Measurements from ENCODE around the gene GSTA4. TPM values are rescaled to one million over a fixed set of nuclear protein-coding genes. Genes with fewer than 3 reads are reported as not detected.

GSTA4 gene
- total and polyA plus RNA-seq, 2 experiments from 2014 or later: 19.3 to 29.9 TPM

DNA sequence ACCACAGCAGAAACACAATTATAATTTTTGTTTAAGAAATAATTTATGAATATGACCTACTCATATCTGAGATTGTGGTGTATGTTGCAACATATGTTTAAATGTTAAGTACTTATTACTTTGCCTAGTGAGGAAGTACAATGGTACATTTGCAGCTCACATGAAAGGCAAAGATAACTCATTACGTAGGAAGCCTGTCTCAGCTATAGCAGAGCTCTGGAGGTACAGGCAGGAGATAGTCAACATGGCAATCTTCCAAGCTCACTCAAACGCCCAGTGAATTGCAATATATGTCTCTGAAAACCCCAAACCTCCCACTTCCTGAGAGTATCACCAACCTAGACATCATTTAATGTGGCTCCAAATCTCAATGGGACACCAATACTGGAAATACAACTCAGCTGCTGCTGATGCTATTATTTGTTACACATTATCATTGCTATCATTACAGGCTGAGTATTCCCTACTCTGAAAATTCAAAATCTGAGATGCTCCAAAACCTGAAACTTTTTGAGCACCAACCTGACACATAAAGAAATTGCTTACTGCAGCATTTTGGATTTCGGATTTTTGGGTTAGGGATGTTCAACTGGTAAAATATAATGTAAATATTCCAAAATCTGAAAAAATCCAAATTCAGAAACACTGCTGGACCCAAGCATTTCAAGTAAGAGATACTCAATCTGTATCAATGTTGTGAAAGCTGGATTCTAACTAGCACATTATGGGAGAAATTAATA lies 25.1 kb upstream of the GSTA4 start:
- no peaks in the 10 kb centered on the region for H3K79me2 ChIP-seq (replicated peaks; ENCODE audit: insufficient read depth)
- no peaks in the 10 kb centered on the region for H3K27me3 Mint-ChIP-seq (ENCODE audit: insufficient read depth, low read depth, poor library complexity)
- no peaks in the 10 kb centered on the region; the same call in 2 of the 3 replicates for H3K9me3 Mint-ChIP-seq
- no peaks in the 10 kb centered on the region for H4K20me1 ChIP-seq (replicated peaks; ENCODE audit: insufficient read depth)
- peaks cover 9% of the 10 kb centered on the region; the same call in 2 of the 3 replicates for H3K36me3 Mint-ChIP-seq (ENCODE audit: low read depth)
- no peak overlapping the region for H2AFZ ChIP-seq
- H3K27ac Mint-ChIP-seq: no peak overlapping the region
- no peaks in the 10 kb centered on the region for H3K36me3 ChIP-seq (ENCODE audit: insufficient read depth)
- no peak overlapping the region for H3K4me2 ChIP-seq
- DNase-seq (ENCODE audit: low spot score) (no peak), ATAC-seq (no peak)
- H3K27ac ChIP-seq (ENCODE audit: low read depth): no peak overlapping the region
- H3K4me1 ChIP-seq (ENCODE audit: insufficient read depth): no peaks in the 10 kb centered on the region
- no peak for TF ChIP-seq ZNF331 (CRISPR knock-in tag; IDR thresholded peaks at IDR 0.05; ENCODE audit: low read depth)
- peaks cover 2% of the 10 kb centered on the region; the same call in 1 of the 3 replicates for H3K4me1 Mint-ChIP-seq
- no peaks in the 10 kb centered on the region for H3F3A ChIP-seq (replicated peaks; ENCODE audit: low read depth)
- H3K9me2 ChIP-seq (ENCODE audit: insufficient read depth): no peaks in the 10 kb centered on the region
- H3K27me3 ChIP-seq (ENCODE audit: insufficient read depth): no peaks in the 10 kb centered on the region
- no peak overlapping the region for H3K4me3 ChIP-seq
- no peak overlapping the region for H3K4me3 Mint-ChIP-seq

DNA sequence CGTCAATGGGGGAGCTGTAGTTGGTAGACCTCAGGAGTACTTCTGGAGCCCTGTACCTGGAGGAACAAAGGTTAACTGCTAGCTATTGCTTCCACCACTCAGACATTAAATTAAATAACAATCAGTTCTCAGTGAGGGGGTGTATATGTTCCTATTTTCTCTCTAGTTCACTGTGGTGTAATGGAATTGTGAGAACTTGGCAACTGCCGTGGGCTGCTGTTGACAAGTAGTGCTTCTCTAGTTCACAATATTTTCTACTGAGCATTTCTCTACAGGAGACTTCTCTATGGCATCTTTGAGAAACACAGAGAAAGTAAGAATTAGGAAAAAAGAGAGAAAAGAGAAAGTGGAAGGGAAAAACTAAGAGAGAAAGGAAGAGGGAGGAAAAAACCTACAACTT lies 23.4 kb upstream of the GSTA4 start:
- Histone ChIP-seq H3K4me3 (no peak overlapping the region), H4K20me1 (replicated peaks; ENCODE audit: insufficient read depth) (no peaks in the 10 kb centered on the region), H3K4me2 (no peak overlapping the region), H2AFZ (no peak overlapping the region), H3K4me1 (ENCODE audit: insufficient read depth) (no peaks in the 10 kb centered on the region), H3K36me3 (ENCODE audit: insufficient read depth) (0 out of 2 replicates have a peak, but pooled peaks cover 3% of the 10 kb centered on the region), H3K27me3 (ENCODE audit: insufficient read depth) (no peaks in the 10 kb centered on the region), H3K79me2 (replicated peaks; ENCODE audit: insufficient read depth) (no peaks in the 10 kb centered on the region), H3F3A (replicated peaks; ENCODE audit: low read depth) (no peaks in the 10 kb centered on the region), H3K9me2 (ENCODE audit: insufficient read depth) (no peaks in the 10 kb centered on the region), H3K27ac (ENCODE audit: low read depth) (no peak overlapping the region)
- no peak for ATAC-seq
- H3K4me3 Mint-ChIP-seq: no peak overlapping the region
- peaks cover 2% of the 10 kb centered on the region; the same call in 1 of the 3 replicates for H3K4me1 Mint-ChIP-seq
- no peak overlapping the region for H3K27ac Mint-ChIP-seq
- H3K27me3 Mint-ChIP-seq (ENCODE audit: insufficient read depth, low read depth, poor library complexity): peaks cover 2% of the 10 kb centered on the region
- no peak for DNase-seq (ENCODE audit: low spot score)
- peaks cover 11% of the 10 kb centered on the region for H3K36me3 Mint-ChIP-seq (ENCODE audit: low read depth)
- no peaks in the 10 kb centered on the region; the same call in 2 of the 3 replicates for H3K9me3 Mint-ChIP-seq
- TF ChIP-seq ZNF331 (CRISPR knock-in tag; IDR thresholded peaks at IDR 0.05; ENCODE audit: low read depth) (no peak), EZH2phosphoT487 (IDR thresholded peaks at IDR 0.05; ENCODE audit: unreplicated experiment) (no peak), CREB1 (CRISPR knock-in tag; IDR thresholded peaks at IDR 0.05; ENCODE audit: low read depth) (no peak), EZH2 (IDR thresholded peaks at IDR 0.05; ENCODE audit: low read depth, unreplicated experiment) (no peak), ZNF114 (CRISPR knock-in tag; IDR thresholded peaks at IDR 0.05) (no peak), POLR2AphosphoS5 (IDR thresholded peaks at IDR 0.05; ENCODE audit: low read depth) (no peak), JUNB (IDR thresholded peaks at IDR 0.05; ENCODE audit: unreplicated experiment) (no peak)
- TF ChIP-seq, protein P1, sequence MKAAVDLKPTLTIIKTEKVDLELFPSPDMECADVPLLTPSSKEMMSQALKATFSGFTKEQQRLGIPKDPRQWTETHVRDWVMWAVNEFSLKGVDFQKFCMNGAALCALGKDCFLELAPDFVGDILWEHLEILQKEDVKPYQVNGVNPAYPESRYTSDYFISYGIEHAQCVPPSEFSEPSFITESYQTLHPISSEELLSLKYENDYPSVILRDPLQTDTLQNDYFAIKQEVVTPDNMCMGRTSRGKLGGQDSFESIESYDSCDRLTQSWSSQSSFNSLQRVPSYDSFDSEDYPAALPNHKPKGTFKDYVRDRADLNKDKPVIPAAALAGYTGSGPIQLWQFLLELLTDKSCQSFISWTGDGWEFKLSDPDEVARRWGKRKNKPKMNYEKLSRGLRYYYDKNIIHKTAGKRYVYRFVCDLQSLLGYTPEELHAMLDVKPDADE (IDR thresholded peaks at IDR 0.05): no peak
- TF ChIP-seq, protein P2, sequence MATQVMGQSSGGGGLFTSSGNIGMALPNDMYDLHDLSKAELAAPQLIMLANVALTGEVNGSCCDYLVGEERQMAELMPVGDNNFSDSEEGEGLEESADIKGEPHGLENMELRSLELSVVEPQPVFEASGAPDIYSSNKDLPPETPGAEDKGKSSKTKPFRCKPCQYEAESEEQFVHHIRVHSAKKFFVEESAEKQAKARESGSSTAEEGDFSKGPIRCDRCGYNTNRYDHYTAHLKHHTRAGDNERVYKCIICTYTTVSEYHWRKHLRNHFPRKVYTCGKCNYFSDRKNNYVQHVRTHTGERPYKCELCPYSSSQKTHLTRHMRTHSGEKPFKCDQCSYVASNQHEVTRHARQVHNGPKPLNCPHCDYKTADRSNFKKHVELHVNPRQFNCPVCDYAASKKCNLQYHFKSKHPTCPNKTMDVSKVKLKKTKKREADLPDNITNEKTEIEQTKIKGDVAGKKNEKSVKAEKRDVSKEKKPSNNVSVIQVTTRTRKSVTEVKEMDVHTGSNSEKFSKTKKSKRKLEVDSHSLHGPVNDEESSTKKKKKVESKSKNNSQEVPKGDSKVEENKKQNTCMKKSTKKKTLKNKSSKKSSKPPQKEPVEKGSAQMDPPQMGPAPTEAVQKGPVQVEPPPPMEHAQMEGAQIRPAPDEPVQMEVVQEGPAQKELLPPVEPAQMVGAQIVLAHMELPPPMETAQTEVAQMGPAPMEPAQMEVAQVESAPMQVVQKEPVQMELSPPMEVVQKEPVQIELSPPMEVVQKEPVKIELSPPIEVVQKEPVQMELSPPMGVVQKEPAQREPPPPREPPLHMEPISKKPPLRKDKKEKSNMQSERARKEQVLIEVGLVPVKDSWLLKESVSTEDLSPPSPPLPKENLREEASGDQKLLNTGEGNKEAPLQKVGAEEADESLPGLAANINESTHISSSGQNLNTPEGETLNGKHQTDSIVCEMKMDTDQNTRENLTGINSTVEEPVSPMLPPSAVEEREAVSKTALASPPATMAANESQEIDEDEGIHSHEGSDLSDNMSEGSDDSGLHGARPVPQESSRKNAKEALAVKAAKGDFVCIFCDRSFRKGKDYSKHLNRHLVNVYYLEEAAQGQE (IDR thresholded peaks at IDR 0.05; ENCODE audit: unreplicated experiment): no peak
- TF ChIP-seq, protein P3, sequence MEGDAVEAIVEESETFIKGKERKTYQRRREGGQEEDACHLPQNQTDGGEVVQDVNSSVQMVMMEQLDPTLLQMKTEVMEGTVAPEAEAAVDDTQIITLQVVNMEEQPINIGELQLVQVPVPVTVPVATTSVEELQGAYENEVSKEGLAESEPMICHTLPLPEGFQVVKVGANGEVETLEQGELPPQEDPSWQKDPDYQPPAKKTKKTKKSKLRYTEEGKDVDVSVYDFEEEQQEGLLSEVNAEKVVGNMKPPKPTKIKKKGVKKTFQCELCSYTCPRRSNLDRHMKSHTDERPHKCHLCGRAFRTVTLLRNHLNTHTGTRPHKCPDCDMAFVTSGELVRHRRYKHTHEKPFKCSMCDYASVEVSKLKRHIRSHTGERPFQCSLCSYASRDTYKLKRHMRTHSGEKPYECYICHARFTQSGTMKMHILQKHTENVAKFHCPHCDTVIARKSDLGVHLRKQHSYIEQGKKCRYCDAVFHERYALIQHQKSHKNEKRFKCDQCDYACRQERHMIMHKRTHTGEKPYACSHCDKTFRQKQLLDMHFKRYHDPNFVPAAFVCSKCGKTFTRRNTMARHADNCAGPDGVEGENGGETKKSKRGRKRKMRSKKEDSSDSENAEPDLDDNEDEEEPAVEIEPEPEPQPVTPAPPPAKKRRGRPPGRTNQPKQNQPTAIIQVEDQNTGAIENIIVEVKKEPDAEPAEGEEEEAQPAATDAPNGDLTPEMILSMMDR (conservative IDR thresholded peaks at IDR 0.05; ENCODE audit: low read depth in 2 of 2): no peak
